T47D (cell line): Measurements from ENCODE around the gene FASTK.

Experiments
- DNase-seq, 2 experiments: peaks; one replicate each; pipeline versions ENCODE4 v3.0.0 to v3.0.0-alpha.2; 2011 to 2012; ENCODE audit warnings: low read depth in 1 of 2, low spot score in 1 of 2
- JUND ChIP-seq: IDR thresholded peaks from 2 replicates; pipeline ENCODE4 v1.6.1; 2012; ENCODE audit warnings: low read depth
- in situ Hi-C: cut with HindIII; loops from 2 replicates; pipeline ENCODE4 v1.10.0; 2016; ENCODE audit warnings: low sequenced_read_pairs, low pct_unique_long_range_greater_than_20kb

The FASTK gene

DNA sequence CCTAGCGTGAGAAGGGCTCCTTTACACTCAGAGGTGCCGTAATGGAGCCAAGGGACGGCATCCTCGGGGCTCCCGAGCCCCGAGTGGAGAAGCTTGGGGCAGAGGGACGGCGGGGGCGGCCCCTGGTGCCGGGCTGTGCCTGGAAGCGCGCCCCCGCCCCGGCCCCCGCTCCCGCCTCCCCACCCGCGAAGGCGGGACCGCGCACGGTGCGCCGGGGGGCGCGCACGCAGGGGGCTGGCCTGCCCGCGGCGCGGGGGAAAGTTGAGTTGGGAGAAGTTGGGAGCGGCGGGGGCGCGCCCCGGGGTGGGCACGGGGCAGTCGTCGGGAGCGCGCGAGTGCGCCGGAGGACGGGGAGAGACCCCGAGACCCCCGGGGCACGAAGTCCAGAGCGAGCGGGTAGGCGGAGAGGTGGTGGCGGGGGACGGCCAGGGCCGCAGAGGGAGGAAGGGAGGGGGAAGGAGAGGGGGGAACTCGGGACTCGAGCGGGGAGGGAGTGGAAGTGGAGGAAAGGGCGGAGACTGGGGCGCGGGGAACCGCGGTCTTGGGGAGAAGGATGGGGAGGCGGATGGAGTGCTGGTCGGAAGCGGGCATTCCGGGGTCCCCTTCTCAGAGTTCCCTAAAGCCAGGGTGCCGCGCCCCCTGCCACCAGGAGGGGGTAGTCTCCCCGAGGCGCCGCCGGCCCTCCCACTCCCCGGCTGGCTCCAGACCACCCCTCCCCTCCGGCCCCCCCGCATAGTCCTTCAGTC lies 21.1 kb downstream of the FASTK start, which contains the start of gene SLC4A2:
TSS of gene SLC4A2 (plus strand) at position 223 of the 746 bp plus-strand sequence. CDS start 2,399 bp downstream, outside the sequence.
- DNase-seq = peak; percentile 76 to 81
- in situ Hi-C loops = no loop called here
- TF ChIP-seq JUND = no peak

GRCh38 chr7:151058781-151059366 lies 21.7 kb downstream of the FASTK start:
- DNase-seq = no peak
- no peak for TF ChIP-seq JUND
- in situ Hi-C loops = no loop called here

GRCh38 chr7:151057989-151058780 lies 22.4 kb downstream of the FASTK start:
- in situ Hi-C loops = no loop called here
- TF ChIP-seq JUND = no peak
- DNase-seq = peak; percentile 97 to 99

DNA sequence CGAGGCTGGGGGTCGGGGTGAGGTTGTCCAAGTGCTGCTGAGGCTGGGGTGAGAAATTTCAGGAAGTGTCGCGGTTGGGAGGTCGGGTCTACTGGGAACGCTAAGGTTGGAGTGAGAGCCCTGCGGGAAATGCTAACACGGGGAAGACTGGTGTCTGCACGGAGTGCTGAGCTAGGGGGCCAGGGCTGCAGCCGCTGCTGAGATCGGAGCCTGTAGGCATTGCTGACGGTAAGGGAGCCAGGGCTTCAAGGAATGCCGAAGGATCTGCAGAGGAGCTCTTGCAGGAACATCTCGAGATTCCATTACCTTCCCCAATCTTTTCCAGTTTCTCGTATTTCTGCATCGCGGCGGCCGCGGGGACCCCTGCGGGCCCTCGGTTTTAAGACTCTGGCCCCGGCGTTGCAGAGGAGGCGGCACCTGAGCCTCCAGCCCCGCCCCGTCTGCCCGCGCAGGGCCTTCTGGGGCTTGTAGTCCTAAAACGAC lies 23.1 kb downstream of the FASTK start, which contains the start of gene CDK5:
TSS of gene CDK5 (minus strand) at position 392 of the 483 bp plus-strand sequence. CDS start at position 343, 49 bp downstream.
- no peak for DNase-seq
- in situ Hi-C loops = no loop called here
- no peak for TF ChIP-seq JUND

DNA sequence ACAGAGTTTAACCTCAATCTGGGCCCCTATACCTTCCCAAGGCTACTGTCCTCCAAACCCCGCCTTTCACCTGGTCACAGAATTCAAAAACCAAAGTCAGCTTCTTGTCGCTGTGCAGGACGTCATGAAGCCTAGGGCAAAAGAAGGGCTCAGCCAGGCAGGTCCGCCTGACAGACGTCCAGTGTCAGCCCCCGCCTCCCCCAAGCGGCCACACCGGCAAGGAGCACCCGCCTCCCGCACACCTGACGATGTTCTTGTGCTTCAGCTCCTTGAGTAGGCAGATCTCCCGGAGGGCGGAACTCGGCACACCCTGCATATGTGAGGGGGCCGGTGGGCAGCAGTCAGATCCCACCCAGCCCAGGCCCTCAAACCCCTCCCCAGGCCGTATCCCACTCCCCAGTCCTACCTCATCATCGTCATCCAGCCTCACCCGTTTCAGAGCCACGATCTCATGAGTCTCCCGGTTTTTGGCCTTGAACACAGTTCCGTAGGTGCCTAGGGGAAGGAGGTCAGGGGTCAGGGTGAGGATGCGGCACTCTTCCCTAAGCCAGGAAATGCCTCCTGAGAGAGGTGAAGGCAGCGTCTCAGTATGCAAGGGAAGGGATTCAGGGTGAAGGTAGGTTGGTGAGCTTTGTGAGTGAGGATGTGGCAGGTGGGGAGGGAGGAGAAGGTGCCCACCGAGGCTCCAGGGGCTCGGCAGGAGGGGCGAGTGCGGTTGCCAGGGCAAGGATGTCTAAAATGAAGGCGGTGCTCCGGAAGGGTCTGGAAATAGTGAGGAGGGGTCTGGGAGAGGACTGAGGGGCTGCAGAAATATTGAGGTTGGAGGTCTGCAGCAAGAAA lies 23.7 kb downstream of the FASTK start:
- DNase-seq = no peak
- TF ChIP-seq JUND = no peak
- in situ Hi-C loops = no loop called here

DNA sequence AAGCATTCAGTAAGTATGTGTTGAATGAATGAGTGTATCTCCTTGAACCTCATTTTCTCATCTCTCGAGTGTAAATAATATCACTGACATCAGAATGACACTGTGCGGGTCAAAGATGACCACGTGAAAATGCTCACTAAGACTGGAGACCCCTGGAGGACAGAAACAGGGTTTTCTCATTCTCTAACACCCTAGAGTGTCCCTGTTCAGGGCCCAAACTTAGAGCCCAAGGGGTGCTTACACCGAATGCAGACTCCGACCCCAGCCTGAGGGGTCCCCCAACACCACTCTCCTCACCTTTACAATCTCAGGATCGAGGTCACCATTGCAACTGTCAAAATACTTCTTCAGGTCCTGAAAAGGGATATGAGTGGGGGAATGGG lies 24.3 kb downstream of the FASTK start:
- in situ Hi-C loops = no loop called here
- DNase-seq = no peak
- no peak for TF ChIP-seq JUND

- in situ Hi-C loops = no loop called here
Measured at GRCh38 chr7:151053751-151054150, 26.9 kb downstream of the FASTK start.

DNA sequence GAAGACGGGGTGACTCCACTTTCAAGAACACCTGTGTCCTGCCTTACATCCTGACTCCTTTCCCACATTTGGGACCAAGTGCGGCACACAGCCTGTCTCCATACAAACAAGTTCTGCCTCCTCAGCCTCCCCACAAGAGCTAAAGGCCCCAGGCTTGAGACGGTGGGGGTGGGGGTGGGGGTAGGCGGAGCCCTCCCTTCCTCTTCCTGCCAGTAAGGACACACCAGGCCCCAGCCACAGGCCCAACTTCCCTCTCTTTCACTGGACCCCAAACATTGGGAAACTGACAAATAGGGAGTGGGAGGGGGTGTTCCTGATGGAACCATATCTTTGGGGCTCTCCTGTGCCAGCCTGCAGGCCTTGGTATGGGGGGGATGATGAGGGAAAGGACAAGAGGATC lies 27.5 kb downstream of the FASTK start:
- TF ChIP-seq JUND = no peak
- in situ Hi-C loops = no loop called here

More at GRCh38 chr7:151053751-151054150, 26.9 kb downstream of the FASTK start:
- TF ChIP-seq JUND = no peak
- DNase-seq = no peak

GRCh38 chr7:151051108-151051507 lies 29.5 kb downstream of the FASTK start:
- in situ Hi-C loops = no loop called here
- DNase-seq = no peak
- no peak for TF ChIP-seq JUND

More for the DNA sequence above, 27.5 kb downstream of the FASTK start:
- DNase-seq = no peak

DNA sequence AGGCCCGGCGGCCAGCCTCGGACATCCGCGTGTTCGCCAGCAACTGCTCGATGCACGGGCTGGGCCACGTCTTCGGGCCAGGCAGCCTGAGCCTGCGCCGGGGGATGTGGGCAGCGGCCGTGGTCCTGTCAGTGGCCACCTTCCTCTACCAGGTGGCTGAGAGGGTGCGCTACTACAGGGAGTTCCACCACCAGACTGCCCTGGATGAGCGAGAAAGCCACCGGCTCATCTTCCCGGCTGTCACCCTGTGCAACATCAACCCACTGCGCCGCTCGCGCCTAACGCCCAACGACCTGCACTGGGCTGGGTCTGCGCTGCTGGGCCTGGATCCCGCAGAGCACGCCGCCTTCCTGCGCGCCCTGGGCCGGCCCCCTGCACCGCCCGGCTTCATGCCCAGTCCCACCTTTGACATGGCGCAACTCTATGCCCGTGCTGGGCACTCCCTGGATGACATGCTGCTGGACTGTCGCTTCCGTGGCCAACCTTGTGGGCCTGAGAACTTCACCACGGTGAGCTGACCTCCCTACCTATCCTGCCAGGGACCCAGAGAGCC lies 31.6 kb downstream of the FASTK start:
- TF ChIP-seq JUND = no peak
- no peak for DNase-seq
- in situ Hi-C loops = no loop called here

- no peak for DNase-seq
- in situ Hi-C loops = no loop called here
- no peak for TF ChIP-seq JUND
Measured at GRCh38 chr7:151047976-151048815, 32.4 kb downstream of the FASTK start, which contains the start of gene ASIC3. Gene ASIC3, plus strand, starts transcription at chr7:151048531. Its CDS starts 355 bp downstream, at chr7:151048886.
